Gastrocnemius medialis (tissue), 4 donors: ENCODE measurements around the gene NAXD.

ENCODE experiments used
- POLR2A ChIP-seq, 2 donors: fragments of 450-650 bp; IDR thresholded peaks; one replicate each; pipeline ENCODE4 v1.6.1; 2017; ENCODE audit warnings: antibody characterized with exemption in 2 of 2, mild to moderate bottlenecking in 2 of 2, moderate library complexity in 2 of 2
- TF ChIP-seq, protein P1 (sequence below), 5 experiments: fragments of 450-650 bp in 3 of 5; fragments of 200-600 bp in 2 of 5; sonication (generic) in 2 of 5; IDR thresholded peaks in 4 of 5; conservative IDR thresholded peaks in 1 of 5; 1 replicate in 4 of 5; 2 replicates in 1 of 5; pipeline ENCODE4 v1.5.1; 2016 to 2019; ENCODE audit warnings: antibody characterized with exemption in 5 of 5, mild to moderate bottlenecking in 3 of 5, moderate library complexity in 3 of 5

DNA sequence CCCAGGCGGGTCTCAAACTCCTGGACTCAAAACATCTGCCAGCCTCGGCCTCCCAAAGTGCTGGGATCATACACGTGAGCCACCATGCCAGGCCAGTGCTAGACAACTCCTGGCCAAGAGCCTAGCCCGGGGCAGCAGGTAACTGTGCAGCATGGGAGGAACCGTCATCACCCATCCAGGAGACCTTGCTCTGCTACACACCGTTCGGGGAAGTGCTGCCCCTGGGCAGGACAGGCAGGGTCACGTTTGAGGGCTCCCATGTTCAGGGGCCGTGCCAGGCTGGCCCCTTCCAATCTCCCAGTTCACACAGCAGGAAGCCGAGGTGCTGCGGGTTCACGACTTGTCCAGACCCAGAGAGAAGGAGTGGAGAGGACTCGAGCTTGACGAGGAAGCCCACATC, 35.1 kb downstream of the NAXD start:
- TF ChIP-seq, protein P1, sequence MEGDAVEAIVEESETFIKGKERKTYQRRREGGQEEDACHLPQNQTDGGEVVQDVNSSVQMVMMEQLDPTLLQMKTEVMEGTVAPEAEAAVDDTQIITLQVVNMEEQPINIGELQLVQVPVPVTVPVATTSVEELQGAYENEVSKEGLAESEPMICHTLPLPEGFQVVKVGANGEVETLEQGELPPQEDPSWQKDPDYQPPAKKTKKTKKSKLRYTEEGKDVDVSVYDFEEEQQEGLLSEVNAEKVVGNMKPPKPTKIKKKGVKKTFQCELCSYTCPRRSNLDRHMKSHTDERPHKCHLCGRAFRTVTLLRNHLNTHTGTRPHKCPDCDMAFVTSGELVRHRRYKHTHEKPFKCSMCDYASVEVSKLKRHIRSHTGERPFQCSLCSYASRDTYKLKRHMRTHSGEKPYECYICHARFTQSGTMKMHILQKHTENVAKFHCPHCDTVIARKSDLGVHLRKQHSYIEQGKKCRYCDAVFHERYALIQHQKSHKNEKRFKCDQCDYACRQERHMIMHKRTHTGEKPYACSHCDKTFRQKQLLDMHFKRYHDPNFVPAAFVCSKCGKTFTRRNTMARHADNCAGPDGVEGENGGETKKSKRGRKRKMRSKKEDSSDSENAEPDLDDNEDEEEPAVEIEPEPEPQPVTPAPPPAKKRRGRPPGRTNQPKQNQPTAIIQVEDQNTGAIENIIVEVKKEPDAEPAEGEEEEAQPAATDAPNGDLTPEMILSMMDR (IDR thresholded peaks at IDR 0.05 in 4 of 5, conservative IDR thresholded peaks at IDR 0.05 in 1 of 5): no peak
- no peak for TF ChIP-seq POLR2A (IDR thresholded peaks at IDR 0.05)
